M059J (cell line): ENCODE data around the gene TLR7. TPM values are rescaled to one million over a fixed set of nuclear protein-coding genes. Genes with fewer than 3 reads are reported as not detected.

Experiments
- DNase-seq: peaks from one replicate; pipeline ENCODE4 v3.0.0-alpha.2; 2012; ENCODE audit warnings: low read depth
- total RNA-seq: library from RNA; depleted of rRNA; stranded (reverse); fragments of >200 nt; shearing (Covaris generic); gene quantifications from 2 replicates; pipeline ENCODE4 v1.2.3, GENCODE V29; 2014

The TLR7 gene
- total RNA-seq, 1 experiment from 2014 or later, result not detected

GRCh38 chrX:12891171-12891570, 24.3 kb downstream of the TLR7 start:
- DNase-seq, result no peak

GRCh38 chrX:12891915-12892506, 25.1 kb downstream of the TLR7 start:
- no peak for DNase-seq

- DNase-seq, result no peak
Measured at GRCh38 chrX:12892716-12893115, 25.8 kb downstream of the TLR7 start.

- peak; percentile 48 for DNase-seq
Measured at GRCh38 chrX:12894074-12895030, 27.5 kb downstream of the TLR7 start.

GRCh38 chrX:12895866-12896265, 29.0 kb downstream of the TLR7 start:
- DNase-seq, result no peak

GRCh38 chrX:12896935-12897334, 30.1 kb downstream of the TLR7 start:
- no peak for DNase-seq

DNA sequence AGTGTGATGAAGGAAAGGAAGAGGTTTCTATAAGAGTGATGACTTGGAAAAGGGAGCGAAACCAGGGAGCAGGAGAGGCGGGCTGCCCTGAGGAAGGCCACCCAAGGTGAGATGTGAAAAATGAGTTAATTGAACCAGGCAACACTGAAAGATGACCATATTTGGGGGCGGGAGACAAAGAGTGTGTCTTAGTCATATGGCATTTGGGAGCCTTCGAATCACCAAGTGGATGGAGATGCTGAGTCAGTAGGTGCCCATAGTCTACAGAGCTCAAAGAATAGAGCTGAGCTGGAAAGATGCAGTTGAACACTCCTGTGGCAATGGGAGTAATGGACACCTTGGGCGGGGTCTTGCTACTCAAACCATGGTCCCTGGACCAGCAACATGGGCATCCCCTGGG, 31.2 kb downstream of the TLR7 start:
- peak; percentile 12 for DNase-seq

DNA sequence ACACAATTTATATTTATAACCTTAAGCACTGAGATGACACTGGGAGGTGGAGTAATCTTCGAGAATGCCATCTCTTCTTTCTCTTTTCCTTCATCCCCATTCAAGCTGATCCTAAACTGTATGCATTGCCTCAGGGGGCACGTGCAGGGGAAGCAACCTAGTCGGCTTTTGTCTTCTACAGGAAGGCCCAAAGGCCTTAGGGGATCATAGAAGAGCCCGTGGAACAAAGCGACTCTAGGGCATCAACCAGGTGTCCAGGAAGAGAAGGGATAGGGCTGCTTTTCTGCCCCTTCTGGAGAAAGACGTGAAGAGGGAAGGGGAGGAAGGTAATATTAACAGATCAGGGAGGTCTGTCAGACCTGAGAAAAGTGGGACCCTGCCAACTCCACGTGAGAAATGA, 32.6 kb downstream of the TLR7 start:
- no peak for DNase-seq

DNA sequence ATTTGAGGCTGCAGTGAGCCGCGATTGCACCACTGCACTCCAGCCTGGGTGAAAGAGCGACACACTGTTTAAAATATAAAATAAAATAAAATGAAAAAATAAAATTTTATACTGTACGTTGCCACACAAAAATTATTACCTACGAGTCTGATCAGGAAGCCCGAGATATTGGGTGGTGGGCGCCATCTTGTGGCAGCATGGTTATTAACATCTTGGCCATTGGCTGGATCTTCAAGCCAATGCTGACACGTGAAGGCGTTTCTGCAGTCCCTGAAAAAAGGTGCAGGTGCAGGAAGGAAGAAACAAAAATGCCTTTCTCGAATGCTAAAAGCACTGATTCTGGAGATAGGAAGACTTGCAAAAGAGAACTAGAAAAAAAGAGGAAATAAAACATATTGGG, 34.6 kb downstream of the TLR7 start:
- DNase-seq, result peak; percentile 52

DNA sequence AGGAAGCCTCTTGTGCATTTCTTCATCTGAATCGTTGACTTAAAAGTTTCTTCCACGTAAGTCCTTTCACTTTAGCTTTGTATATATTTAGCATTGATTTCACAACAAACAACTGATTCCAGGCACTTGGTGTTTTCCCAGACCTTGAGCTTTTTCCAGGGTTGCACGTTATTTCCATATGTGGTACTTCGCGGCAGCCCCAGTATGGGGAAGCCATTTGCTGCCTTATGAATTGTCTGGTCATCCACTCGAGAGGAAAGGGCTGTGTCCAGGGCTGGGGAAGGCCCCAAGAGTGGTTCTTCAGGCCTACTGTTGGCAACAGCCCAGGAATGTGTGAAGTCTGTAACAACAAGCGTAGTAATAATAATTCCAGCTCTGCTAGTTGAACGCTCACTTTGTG, 36.8 kb downstream of the TLR7 start:
- DNase-seq, result no peak

GRCh38 chrX:12906046-12906761, 39.3 kb downstream of the TLR7 start, which contains the start of gene TLR8:
TSS of gene TLR8 (plus strand) at chrX:12906620. CDS start at chrX:12906707, 87 bp downstream.
- DNase-seq, result no peak

- DNase-seq, result no peak
Measured at GRCh38 chrX:12910423-12911121, 43.7 kb downstream of the TLR7 start.

DNA sequence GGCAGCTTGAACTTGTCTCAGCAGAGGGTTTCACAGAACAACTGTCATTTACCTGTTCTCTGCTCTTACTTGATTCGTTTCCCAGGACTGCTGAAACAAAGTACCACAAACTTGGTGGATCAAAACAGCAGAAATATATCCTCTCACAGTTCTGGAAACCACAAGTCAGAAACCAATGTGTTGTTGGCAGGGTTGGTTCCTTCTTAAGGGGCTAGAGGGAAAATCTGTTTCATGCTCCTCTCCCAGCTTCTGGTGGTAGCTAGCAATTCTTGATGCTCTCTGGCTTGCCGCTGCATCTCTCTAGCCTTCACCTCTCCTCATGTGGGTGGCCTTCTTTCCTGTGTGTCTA, 44.2 kb downstream of the TLR7 start:
- no peak for DNase-seq

- DNase-seq, result no peak
Measured at GRCh38 chrX:12912791-12913482, 46.1 kb downstream of the TLR7 start.

DNA sequence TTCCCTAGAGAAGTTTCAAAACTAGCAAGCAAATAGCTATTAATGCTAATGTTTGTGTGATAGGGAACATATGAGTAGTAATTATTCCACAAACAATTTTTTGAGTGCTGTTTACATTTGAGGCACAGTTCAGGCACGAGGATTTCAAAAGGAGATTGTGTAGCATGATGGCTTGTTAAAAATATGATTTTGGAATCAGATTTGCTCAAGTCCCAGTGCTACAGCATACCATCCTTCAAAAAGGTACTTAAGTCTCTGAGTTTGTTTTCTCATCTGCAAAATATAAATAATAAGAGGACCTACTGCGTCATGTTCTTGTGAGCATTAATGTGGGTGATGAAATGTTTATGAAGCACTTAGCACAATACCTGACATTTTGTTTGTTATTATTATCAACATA, 50.9 kb downstream of the TLR7 start:
- DNase-seq, result no peak

- no peak for DNase-seq
Measured at GRCh38 chrX:12919051-12919450, 52.2 kb downstream of the TLR7 start.

- no peak for DNase-seq
Measured at GRCh38 chrX:12919620-12920019, 52.7 kb downstream of the TLR7 start.

GRCh38 chrX:12920990-12921389, 54.1 kb downstream of the TLR7 start:
- no peak for DNase-seq

DNA sequence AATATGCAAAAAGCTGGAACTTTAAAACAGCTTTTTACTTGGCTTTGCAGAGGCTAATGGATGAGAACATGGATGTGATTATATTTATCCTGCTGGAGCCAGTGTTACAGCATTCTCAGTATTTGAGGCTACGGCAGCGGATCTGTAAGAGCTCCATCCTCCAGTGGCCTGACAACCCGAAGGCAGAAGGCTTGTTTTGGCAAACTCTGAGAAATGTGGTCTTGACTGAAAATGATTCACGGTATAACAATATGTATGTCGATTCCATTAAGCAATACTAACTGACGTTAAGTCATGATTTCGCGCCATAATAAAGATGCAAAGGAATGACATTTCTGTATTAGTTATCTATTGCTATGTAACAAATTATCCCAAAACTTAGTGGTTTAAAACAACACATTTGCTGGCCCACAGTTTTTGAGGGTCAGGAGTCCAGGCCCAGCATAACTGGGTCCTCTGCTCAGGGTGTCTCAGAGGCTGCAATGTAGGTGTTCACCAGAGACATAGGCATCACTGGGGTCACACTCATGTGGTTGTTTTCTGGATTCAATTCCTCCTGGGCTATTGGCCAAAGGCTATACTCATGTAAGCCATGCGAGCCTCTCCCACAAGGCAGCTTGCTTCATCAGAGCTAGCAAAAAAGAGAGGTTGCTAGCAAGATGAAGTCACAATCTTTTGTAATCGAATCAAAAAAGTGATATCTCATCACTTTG, 55.2 kb downstream of the TLR7 start:
- no peak for DNase-seq

- DNase-seq, result no peak
Measured at GRCh38 chrX:12922599-12922919, 55.7 kb downstream of the TLR7 start.

DNA sequence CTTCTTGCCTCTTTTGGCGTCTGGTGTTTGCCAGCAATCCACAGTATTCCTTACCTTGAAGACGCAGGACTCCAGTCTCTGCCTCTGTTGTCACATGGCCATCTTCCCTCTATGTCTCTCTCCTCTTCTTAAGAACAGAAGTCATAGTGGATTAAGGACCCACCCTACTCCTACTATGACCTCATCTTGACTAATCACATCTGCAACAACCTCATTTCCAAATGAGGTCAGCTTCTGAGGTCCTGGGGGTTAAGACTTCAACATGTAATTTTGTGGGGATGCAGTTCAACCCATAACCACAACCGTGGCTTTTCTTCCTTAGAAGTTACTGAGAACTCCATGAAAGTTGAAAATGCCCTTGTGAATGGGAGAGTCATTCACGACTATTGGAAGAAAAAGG, 62.8 kb downstream of the TLR7 start:
- peak; percentile 64 for DNase-seq
